HepG2 (cell line): ENCODE data around the gene NSUN2. TPM values are rescaled to one million over a fixed set of nuclear protein-coding genes. Genes with fewer than 3 reads are reported as not detected.

Experiments
- ATAC-seq: fragments of 200-7000 bp; cut with Tn5 transposase; 3 replicates; pipeline ENCODE4 v1.9.1; 2020; ENCODE audit warnings: mild to moderate bottlenecking, moderate library complexity
- BruUV-seq: library from RNA; stranded (reverse); fragments of 400-500 nt; replicated peaks from 2 replicates; lab custom pipeline; 2021; lab: Mats Ljungman, UMichigan
- CTCF ChIA-PET: fragments of 300-600 bp; formaldehyde crosslinking; extraction: SDS; loops from one replicate; lab custom pipeline; 2021; ENCODE audit warnings: low total read pairs, inconsistent platforms, low intra/inter-chr PET ratio; lab: Yijun Ruan, JAX
- POLR2A ChIA-PET: fragments of 350-600 bp; sonication (Branson Sonifier 250); formaldehyde crosslinking; loops from one replicate; lab custom pipeline; 2020; ENCODE audit warnings: antibody characterized with exemption, inconsistent platforms; lab: Yijun Ruan, JAX
- DNase-seq: peaks from one replicate; pipeline ENCODE4 v3.0.0-alpha.2; 2015; ENCODE audit warnings: low spot score
- FAIRE-seq: peaks from 3 replicates; lab custom pipeline; 2011; peaks lifted over from hg19 to GRCh38; lab: Jason Lieb, UNC
- H2AFZ ChIP-seq: one replicate; pipeline ENCODE4 v1.6.1; 2011; ENCODE audit warnings: low read length, inconsistent platforms
- H3K27ac ChIP-seq: fragments of 300-600 bp; 3 replicates; pipeline ENCODE4 v1.8.0; 2011; ENCODE audit warnings: mixed run types, mild to moderate bottlenecking, mixed read lengths, low read length, inconsistent platforms; ENCODE audit not compliant: insufficient read depth; ENCODE audit errors: extremely low read length
- H3K27me3 ChIP-seq, 2 experiments: fragments of 200-600 bp in 1 of 2; 2 replicates in 1 of 2; 3 replicates in 1 of 2; pipeline versions ENCODE4 v1.6.0 to v1.8.0; 2011; ENCODE audit warnings: low read length in 2 of 2, mild to moderate bottlenecking in 2 of 2, moderate library complexity in 2 of 2, inconsistent platforms in 1 of 2; ENCODE audit not compliant: insufficient read depth in 2 of 2, control insufficient read depth in 1 of 2
- H3K36me3 ChIP-seq, 2 experiments: fragments of 200-600 bp in 1 of 2; replicated peaks in 1 of 2; 2 replicates in 1 of 2; 3 replicates in 1 of 2; pipeline versions ENCODE4 v1.5.1 to v1.8.0; 2011; ENCODE audit warnings: low read length in 2 of 2, inconsistent platforms in 1 of 2; ENCODE audit not compliant: insufficient read depth in 2 of 2, control insufficient read depth in 1 of 2
- H3K4me1 ChIP-seq: 2 replicates; pipeline ENCODE4 v1.5.1; 2012; ENCODE audit warnings: low read length, inconsistent platforms; ENCODE audit not compliant: insufficient read depth
- H3K4me2 ChIP-seq: 2 replicates; pipeline ENCODE4 v1.6.0; 2011; ENCODE audit warnings: low read depth, low read length, inconsistent platforms
- H3K4me3 ChIP-seq, 3 experiments: fragments of 200-600 bp in 1 of 3; sonication (generic), shearing (Covaris generic) in 1 of 3; replicated peaks in 1 of 3; 2 replicates each; pipeline ENCODE4 v1.5.1; 2011 to 2016; ENCODE audit warnings: low read length in 3 of 3, inconsistent platforms in 2 of 3, low read depth in 2 of 3, mild to moderate bottlenecking in 2 of 3, control low read depth in 1 of 3, mixed read lengths in 1 of 3; ENCODE audit not compliant: insufficient read depth in 1 of 3
- H3K79me2 ChIP-seq: one replicate; pipeline ENCODE4 v1.6.1; 2011; ENCODE audit warnings: low read length, inconsistent platforms; ENCODE audit not compliant: insufficient read depth
- H3K9ac ChIP-seq: 2 replicates; pipeline ENCODE4 v1.6.0; 2011; ENCODE audit warnings: mild to moderate bottlenecking, low read depth, low read length, inconsistent platforms; ENCODE audit not compliant: insufficient read depth
- H3K9me3 ChIP-seq: 2 replicates; pipeline ENCODE4 v1.5.1; 2012; ENCODE audit warnings: mild to moderate bottlenecking, low read length
- H4K20me1 ChIP-seq: 2 replicates; pipeline ENCODE4 v1.6.0; 2011; ENCODE audit warnings: inconsistent platforms, mild to moderate bottlenecking, low read length, moderate library complexity; ENCODE audit not compliant: insufficient read depth
- ESRRA ChIP-seq: sonication (generic); formaldehyde crosslinking; IDR thresholded peaks from 2 replicates; pipeline ENCODE4 v1.5.1; 2020; ENCODE audit warnings: mild to moderate bottlenecking, low read depth, missing genetic modification reagents
- KLF13 ChIP-seq: sonication (generic); formaldehyde crosslinking; IDR thresholded peaks from 2 replicates; pipeline ENCODE4 v1.4.0; 2020; ENCODE audit warnings: mild to moderate bottlenecking, missing genetic modification reagents
- STAT5B ChIP-seq: sonication (generic); formaldehyde crosslinking; IDR thresholded peaks from 2 replicates; pipeline ENCODE4 v1.4.0; 2020; ENCODE audit warnings: missing genetic modification reagents
- TEAD3 ChIP-seq: optimal IDR thresholded peaks from 2 replicates; pipeline ENCODE3; 2016; ENCODE audit warnings: borderline replicate concordance
- ZFP62 ChIP-seq: sonication (generic); formaldehyde crosslinking; IDR thresholded peaks from 2 replicates; pipeline ENCODE4 v1.4.0; 2020; ENCODE audit warnings: missing genetic modification reagents
- ZNF343 ChIP-seq: sonication (generic); formaldehyde crosslinking; IDR thresholded peaks from 2 replicates; pipeline ENCODE4 v1.4.0; 2020; ENCODE audit warnings: mild to moderate bottlenecking, missing genetic modification reagents
- ZNF660 ChIP-seq: sonication (generic); formaldehyde crosslinking; IDR thresholded peaks from 2 replicates; pipeline ENCODE4 v1.5.1; 2020; ENCODE audit warnings: mild to moderate bottlenecking, low read depth, missing genetic modification reagents, borderline replicate concordance
- WGBS: methylation state at CpG from one replicate; pipeline ENCODE4 v1.1.6; 2017; ENCODE audit warnings: low lambda C conversion rate; 5-methylcytosine and 5-hydroxymethylcytosine counted together
- in situ Hi-C: cut with HindIII; loops from 2 replicates; pipeline ENCODE4 v1.10.0; 2017; ENCODE audit warnings: low pct_unique_long_range_greater_than_20kb; ENCODE audit not compliant: extremely low pct_ligation_motif_present
- intact Hi-C: fragments of 100-400 bp; cut with micrococcal nuclease; formaldehyde crosslinking; loops from one replicate; pipeline ENCODE4 v1.10.0; 2022; ENCODE audit not compliant: unreplicated experiment
- polyA plus RNA-seq, 8 experiments: library from polyadenylated mRNA; depleted of rRNA in 3 of 8; stranded (reverse) in 7 of 8; unstranded in 1 of 8; fragments of >200 nt; fragmentation: Illumina TruSeq in 4 of 8; extraction: Trizol in 4 of 8; gene quantifications; 2 replicates each; pipeline versions ENCODE4 v1.2.1 to v1.2.3, GENCODE V29; 2011 to 2016; ENCODE audit warnings: low read depth in 4 of 8, missing spikeins in 1 of 8, mixed read lengths in 1 of 8; ENCODE audit not compliant: insufficient read depth in 1 of 8
- total RNA-seq, 5 experiments: library from RNA; depleted of rRNA; stranded (reverse); fragments of >200 nt; fragmentation: Illumina TruSeq; extraction: Trizol; gene quantifications; 2 replicates each; pipeline ENCODE4 v1.2.3, GENCODE V29; 2016; ENCODE audit warnings: low read depth in 1 of 5
- TF ChIP-seq, protein P1 (sequence below): sonication (generic); formaldehyde crosslinking; IDR thresholded peaks from 2 replicates; pipeline ENCODE4 v1.5.1; 2020; ENCODE audit warnings: mild to moderate bottlenecking, missing genetic modification reagents, moderate library complexity

Gene NSUN2
- total and polyA plus RNA-seq, 2 of the 13 experiments (the other 11 are each of a cell fraction or from before 2014, with no cell fraction given), result 51.7 to 69.1 TPM

DNA sequence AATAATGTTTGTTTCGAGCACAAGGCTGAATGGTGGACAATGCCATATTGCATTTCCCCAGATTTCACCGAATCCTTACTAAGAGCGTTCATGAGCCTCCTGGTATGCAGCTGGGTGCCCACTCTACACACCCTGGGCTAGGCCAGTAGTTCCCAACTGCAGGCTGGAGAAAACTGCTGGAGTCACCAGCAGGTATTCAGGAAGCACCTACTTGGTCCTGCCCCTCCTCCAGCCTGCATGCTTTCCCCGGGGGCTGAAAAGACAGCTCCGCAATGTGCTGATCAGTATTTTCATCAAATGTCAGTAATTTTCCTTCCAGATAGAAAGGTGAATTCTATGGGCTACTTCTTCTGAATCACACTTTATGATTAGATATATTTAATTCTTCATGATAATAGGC, 34.8 kb upstream of the NSUN2 start (continued):
- TF ChIP-seq, protein P1, sequence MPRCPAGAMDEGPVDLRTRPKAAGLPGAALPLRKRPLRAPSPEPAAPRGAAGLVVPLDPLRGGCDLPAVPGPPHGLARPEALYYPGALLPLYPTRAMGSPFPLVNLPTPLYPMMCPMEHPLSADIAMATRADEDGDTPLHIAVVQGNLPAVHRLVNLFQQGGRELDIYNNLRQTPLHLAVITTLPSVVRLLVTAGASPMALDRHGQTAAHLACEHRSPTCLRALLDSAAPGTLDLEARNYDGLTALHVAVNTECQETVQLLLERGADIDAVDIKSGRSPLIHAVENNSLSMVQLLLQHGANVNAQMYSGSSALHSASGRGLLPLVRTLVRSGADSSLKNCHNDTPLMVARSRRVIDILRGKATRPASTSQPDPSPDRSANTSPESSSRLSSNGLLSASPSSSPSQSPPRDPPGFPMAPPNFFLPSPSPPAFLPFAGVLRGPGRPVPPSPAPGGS (CRISPR knock-in tag), result no peak
- TF ChIP-seq TEAD3 (CRISPR knock-in tag) (no peak), ZNF660 (CRISPR knock-in tag) (no peak), ESRRA (CRISPR knock-in tag) (no peak), ZNF343 (CRISPR knock-in tag) (no peak), STAT5B (CRISPR knock-in tag) (no peak)

GRCh38 chr5:6666762-6667161, 33.9 kb upstream of the NSUN2 start:
- CTCF ChIA-PET, result no interaction called here
- H4K20me1 ChIP-seq, result no peaks in the 10 kb centered on the region
- H3K4me3 ChIP-seq, result no peak overlapping the region
- no peaks in the 10 kb centered on the region for H3K4me1 ChIP-seq
- in situ Hi-C loops, result no loop called here
- H3K4me2 ChIP-seq, result no peak overlapping the region
- BruUV-seq, result no TSS peak
- no peaks in the 10 kb centered on the region for H3K9me3 ChIP-seq
- ATAC-seq, result no peak
- no peak overlapping the region for H3K27ac ChIP-seq
- WGBS, result over 99% methylated on average over 12 of the region's 15 CpGs
- H3K36me3 ChIP-seq, result peaks cover 0 to 1% of the 10 kb centered on the region in 2 experiments; a peak in 1 of 5 replicates
- FAIRE-seq, result no peak
- no peak overlapping the region for H2AFZ ChIP-seq
- H3K79me2 ChIP-seq, result no peaks in the 10 kb centered on the region
- H3K27me3 ChIP-seq, result no peaks in the 10 kb centered on the region
- POLR2A ChIA-PET, result no interaction called here
- TF ChIP-seq KLF13, result no peak
- no peak for TF ChIP-seq ZFP62 (CRISPR knock-in tag)
- H3K9ac ChIP-seq, result no peak overlapping the region
- intact Hi-C loops, result no loop called here
- DNase-seq, result no peak
